Left lung (tissue), 10 donors: Measurements from ENCODE around the gene TTC34. TPM values are rescaled to one million over a fixed set of nuclear protein-coding genes. Genes with fewer than 3 reads are reported as not detected.

Experiments
- ATAC-seq: fragments of 200-7000 bp; cut with Tn5 transposase; one replicate; pipeline ENCODE4 v1.9.1; 2020; ENCODE audit warnings: moderate library complexity
- DNase-seq, 4 donors: peaks; one replicate each; pipeline ENCODE4 v3.0.0-alpha.2; 2013 to 2020
- H3K27ac ChIP-seq, 2 donors: fragments of 200-600 bp; sonication (generic) in 1 of 2; one replicate each; pipeline versions ENCODE4 v1.5.0 to v1.8.0; 2020 to 2021
- H3K27me3 ChIP-seq, 2 donors: fragments of 200-600 bp; sonication (generic) in 1 of 2; one replicate each; pipeline versions ENCODE4 v1.5.0 to v1.8.0; 2020 to 2021
- H3K36me3 ChIP-seq, 2 donors: fragments of 200-600 bp; sonication (generic) in 1 of 2; one replicate each; pipeline versions ENCODE4 v1.5.0 to v1.8.0; 2020 to 2021
- H3K4me1 ChIP-seq, 2 donors: fragments of 200-600 bp; one replicate each; pipeline ENCODE4 v1.8.0; 2021
- H3K4me3 ChIP-seq, 2 donors: fragments of 200-600 bp; sonication (generic) in 1 of 2; one replicate each; pipeline versions ENCODE4 v1.5.0 to v1.8.0; 2020 to 2021; ENCODE audit warnings: mild to moderate bottlenecking in 1 of 2
- H3K9me3 ChIP-seq, 2 donors: fragments of 200-600 bp; sonication (generic) in 1 of 2; one replicate each; pipeline versions ENCODE4 v1.5.0 to v1.8.0; 2020 to 2021
- CTCF ChIP-seq, 2 donors: fragments of 200-600 bp; sonication (generic) in 1 of 2; IDR thresholded peaks; one replicate each; pipeline versions ENCODE4 v1.5.0 to v1.8.0; 2021; ENCODE audit warnings: antibody characterized with exemption in 2 of 2
- intact Hi-C, 2 donors: fragments of 100-400 bp; cut with DNase I; formaldehyde crosslinking; loops; one replicate each; pipeline versions ENCODE4 v1.11.2 to v1.14.2; 2022
- polyA plus RNA-seq, 6 donors: library from polyadenylated mRNA; unstranded; fragments of 120-200 nt; gene quantifications; one replicate each; pipeline ENCODE4 v1.2.1, GENCODE V29; 2013; ENCODE audit not compliant: insufficient read length in 6 of 6
- total RNA-seq, 2 donors: library from RNA; stranded (reverse); fragmentation: NEBNext Ultra II Directional; extraction: Animal tissue kit (Norgen Biotek cat#: 25700); gene quantifications; one replicate each; pipeline ENCODE4 v1.2.1, GENCODE V29; 2021
- donor health status: DM: no; HTN: yes; CAD: no.
- donor health status: DM: no; HTN: no; CAD: no.

Gene TTC34
- total and polyA plus RNA-seq, 8 donors = 0.44 to 1.2 (median 0.69) TPM

- Histone ChIP-seq H3K36me3 (no peaks in the 10 kb centered on the region), H3K4me3 (no peak overlapping the region), H3K27ac (no peak overlapping the region), H3K4me1 (no peaks in the 10 kb centered on the region), H3K27me3 (peaks cover 0 to 59% of the 10 kb centered on the region in 2 donors), H3K9me3 (peaks cover 0 to 8% of the 10 kb centered on the region in 2 donors)
- peak in 1 of 4 donors; percentile 39 for DNase-seq
- intact Hi-C loops = no loop called here
- ATAC-seq = no peak
- no peak for TF ChIP-seq CTCF (IDR thresholded peaks at IDR 0.05)
Observed at GRCh38 chr1:2845869-2846268, 44.4 kb upstream of the TTC34 start.

GRCh38 chr1:2840036-2840809, 38.7 kb upstream of the TTC34 start:
- Histone ChIP-seq H3K27ac (no peak overlapping the region), H3K4me1 (no peaks in the 10 kb centered on the region), H3K4me3 (no peak overlapping the region), H3K36me3 (no peaks in the 10 kb centered on the region), H3K9me3 (peaks cover 0 to 8% of the 10 kb centered on the region in 2 donors), H3K27me3 (peaks cover 0 to 22% of the 10 kb centered on the region in 2 donors)
- TF ChIP-seq CTCF (IDR thresholded peaks at IDR 0.05) = no peak
- ATAC-seq = no peak
- intact Hi-C loops = no loop called here
- peak in 1 of 4 donors; percentile 44 for DNase-seq

GRCh38 chr1:2837823-2838222, 36.3 kb upstream of the TTC34 start:
- no peak for ATAC-seq
- intact Hi-C loops = no loop called here
- DNase-seq = no peak
- Histone ChIP-seq H3K36me3 (no peaks in the 10 kb centered on the region), H3K27me3 (peaks cover 0 to 36% of the 10 kb centered on the region in 2 donors), H3K9me3 (no peaks in the 10 kb centered on the region), H3K4me3 (no peak overlapping the region), H3K4me1 (no peaks in the 10 kb centered on the region), H3K27ac (no peak overlapping the region)
- TF ChIP-seq CTCF (IDR thresholded peaks at IDR 0.05) = no peak

DNA sequence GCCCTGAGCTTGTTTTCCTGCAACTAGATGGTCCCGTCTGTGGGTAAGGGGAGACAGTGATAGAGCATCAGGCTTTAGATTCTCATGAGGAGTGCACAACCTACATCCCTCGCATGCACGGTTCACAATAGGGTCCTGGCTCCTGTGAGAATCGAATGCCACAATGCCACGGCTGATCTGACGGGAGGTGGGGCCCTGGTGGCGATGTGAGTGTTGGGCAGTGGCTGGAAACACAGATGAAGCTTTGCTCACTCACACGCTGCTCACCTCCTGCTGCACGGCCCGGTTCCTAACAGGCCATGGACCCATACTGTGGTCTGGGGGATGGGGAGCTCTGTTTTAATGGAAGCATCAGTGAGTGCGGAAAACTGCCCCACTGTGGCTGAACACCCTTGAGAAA, 35.8 kb upstream of the TTC34 start:
- Histone ChIP-seq H3K9me3 (no peaks in the 10 kb centered on the region), H3K27me3 (peaks cover 0 to 39% of the 10 kb centered on the region in 2 donors), H3K4me3 (no peak overlapping the region), H3K4me1 (no peaks in the 10 kb centered on the region), H3K36me3 (no peaks in the 10 kb centered on the region), H3K27ac (no peak overlapping the region)
- DNase-seq (peak in 1 of 4 donors; percentile 39), ATAC-seq (no peak)
- no peak for TF ChIP-seq CTCF (IDR thresholded peaks at IDR 0.05)
- intact Hi-C loops = no loop called here

GRCh38 chr1:2836333-2836970, 35.0 kb upstream of the TTC34 start:
- intact Hi-C loops = no loop called here
- no peak for TF ChIP-seq CTCF (IDR thresholded peaks at IDR 0.05)
- DNase-seq (peak in 1 of 4 donors; percentile 73), ATAC-seq (no peak)
- Histone ChIP-seq H3K4me3 (no peak overlapping the region), H3K9me3 (no peaks in the 10 kb centered on the region), H3K36me3 (no peaks in the 10 kb centered on the region), H3K27me3 (peaks cover 0 to 48% of the 10 kb centered on the region in 2 donors), H3K27ac (no peak overlapping the region), H3K4me1 (no peaks in the 10 kb centered on the region)
